PFSK-1 (cell line): ENCODE results near the gene SRPX.

Experiments used
- FOXP2 ChIP-seq: optimal IDR thresholded peaks from 2 replicates; pipeline ENCODE3; 2011; ENCODE audit warnings: borderline replicate concordance, control low read depth, inconsistent platforms; ENCODE audit not compliant: insufficient read depth; ENCODE audit errors: extremely low read length, extremely low read depth
- POLR2AphosphoS5 ChIP-seq: IDR thresholded peaks from 2 replicates; pipeline ENCODE4 v1.6.1; 2012; ENCODE audit warnings: low read depth, mild to moderate bottlenecking, control low read depth, low read length, moderate library complexity
- SIN3A ChIP-seq: IDR thresholded peaks from 2 replicates; pipeline ENCODE4 v1.6.1; 2012; ENCODE audit warnings: mild to moderate bottlenecking, low read length, moderate library complexity, borderline replicate concordance; ENCODE audit not compliant: insufficient read depth
- TAF1 ChIP-seq: IDR thresholded peaks from 2 replicates; pipeline ENCODE4 v1.6.1; 2012; ENCODE audit warnings: low read length, control low read depth, borderline replicate concordance; ENCODE audit not compliant: insufficient read depth
- TF ChIP-seq, protein P1 (sequence below), 2 experiments: IDR thresholded peaks; 2 replicates each; pipeline versions ENCODE4 v1.6.1 to v1.8.0; 2011 to 2012; ENCODE audit warnings: low read depth in 2 of 2, low read length in 2 of 2, control low read depth in 1 of 2, inconsistent platforms in 1 of 2, mild to moderate bottlenecking in 1 of 2, moderate library complexity in 1 of 2; ENCODE audit not compliant: insufficient read depth in 1 of 2

Gene SRPX

DNA sequence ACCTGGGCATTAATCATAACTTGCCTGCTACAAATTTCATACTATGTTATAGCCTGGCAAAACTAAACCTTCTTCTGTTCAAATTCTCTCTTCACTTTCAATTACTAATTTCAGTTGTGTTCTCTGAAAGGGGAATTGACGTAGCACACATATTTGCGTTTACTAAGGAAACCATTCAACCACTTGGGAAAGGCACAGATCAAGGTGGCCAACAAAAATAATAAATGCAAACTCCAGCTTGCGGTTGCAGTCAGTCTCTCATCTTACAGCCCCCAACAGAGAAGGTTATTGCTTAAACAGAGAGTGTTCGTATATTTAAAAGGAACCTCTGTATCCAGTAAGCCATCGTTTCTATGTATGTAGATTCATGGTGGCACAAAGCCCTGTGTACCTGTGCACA lies 4.0 kb downstream of the SRPX start:
- TF ChIP-seq, protein P1, sequence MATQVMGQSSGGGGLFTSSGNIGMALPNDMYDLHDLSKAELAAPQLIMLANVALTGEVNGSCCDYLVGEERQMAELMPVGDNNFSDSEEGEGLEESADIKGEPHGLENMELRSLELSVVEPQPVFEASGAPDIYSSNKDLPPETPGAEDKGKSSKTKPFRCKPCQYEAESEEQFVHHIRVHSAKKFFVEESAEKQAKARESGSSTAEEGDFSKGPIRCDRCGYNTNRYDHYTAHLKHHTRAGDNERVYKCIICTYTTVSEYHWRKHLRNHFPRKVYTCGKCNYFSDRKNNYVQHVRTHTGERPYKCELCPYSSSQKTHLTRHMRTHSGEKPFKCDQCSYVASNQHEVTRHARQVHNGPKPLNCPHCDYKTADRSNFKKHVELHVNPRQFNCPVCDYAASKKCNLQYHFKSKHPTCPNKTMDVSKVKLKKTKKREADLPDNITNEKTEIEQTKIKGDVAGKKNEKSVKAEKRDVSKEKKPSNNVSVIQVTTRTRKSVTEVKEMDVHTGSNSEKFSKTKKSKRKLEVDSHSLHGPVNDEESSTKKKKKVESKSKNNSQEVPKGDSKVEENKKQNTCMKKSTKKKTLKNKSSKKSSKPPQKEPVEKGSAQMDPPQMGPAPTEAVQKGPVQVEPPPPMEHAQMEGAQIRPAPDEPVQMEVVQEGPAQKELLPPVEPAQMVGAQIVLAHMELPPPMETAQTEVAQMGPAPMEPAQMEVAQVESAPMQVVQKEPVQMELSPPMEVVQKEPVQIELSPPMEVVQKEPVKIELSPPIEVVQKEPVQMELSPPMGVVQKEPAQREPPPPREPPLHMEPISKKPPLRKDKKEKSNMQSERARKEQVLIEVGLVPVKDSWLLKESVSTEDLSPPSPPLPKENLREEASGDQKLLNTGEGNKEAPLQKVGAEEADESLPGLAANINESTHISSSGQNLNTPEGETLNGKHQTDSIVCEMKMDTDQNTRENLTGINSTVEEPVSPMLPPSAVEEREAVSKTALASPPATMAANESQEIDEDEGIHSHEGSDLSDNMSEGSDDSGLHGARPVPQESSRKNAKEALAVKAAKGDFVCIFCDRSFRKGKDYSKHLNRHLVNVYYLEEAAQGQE (IDR thresholded peaks at IDR 0.05; ENCODE audit: insufficient read depth in 1 of 2, low read depth in 2 of 2, low read length in 2 of 2): no peak
- TF ChIP-seq POLR2AphosphoS5 (no peak), TAF1 (no peak), SIN3A (no peak), FOXP2 (no peak)

DNA sequence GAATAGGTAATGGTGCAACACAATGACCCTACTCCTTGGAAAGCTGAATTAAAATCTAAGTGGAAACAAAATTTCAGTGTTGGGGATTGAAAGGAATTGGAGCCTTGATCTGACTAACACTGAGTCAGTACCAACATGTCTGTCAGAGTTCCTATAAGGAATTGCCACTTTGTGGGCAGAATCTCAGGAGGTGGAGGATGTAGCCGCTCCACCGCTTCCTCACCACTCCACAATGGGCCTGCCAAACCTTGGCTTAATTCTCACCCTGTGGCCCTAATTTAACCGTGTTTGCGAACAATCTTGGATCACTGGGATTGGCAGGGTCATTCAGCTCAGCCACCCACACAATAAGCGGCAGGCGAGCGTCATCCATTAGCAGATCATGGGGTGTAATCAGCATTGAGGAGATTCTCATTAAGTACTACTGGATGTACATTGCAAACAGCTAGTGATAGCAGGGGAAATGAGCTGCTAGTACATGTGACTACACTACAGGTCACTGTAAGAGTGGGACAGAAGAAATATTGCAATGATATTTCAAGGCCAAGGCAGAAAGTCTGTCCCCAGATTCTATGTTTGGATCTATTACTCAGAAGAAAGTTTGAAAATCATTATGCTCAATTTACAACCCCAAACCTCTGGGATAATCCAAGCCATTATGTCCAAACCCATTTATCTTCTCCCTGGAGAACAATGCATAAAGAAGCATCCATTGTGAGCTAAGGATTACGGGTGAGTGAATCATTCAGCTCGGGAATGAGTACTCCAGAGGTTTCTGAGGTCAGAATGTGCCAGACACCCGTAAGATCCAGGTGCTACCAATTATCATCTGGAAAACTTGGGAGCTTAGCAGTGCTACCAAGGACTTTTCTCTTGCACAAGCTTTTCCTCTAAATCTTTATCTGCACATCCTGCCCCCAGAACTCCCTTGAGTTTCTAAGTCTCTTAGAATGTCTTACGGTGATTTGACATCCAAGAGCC lies 5.8 kb downstream of the SRPX start:
- TF ChIP-seq, protein P1 (IDR thresholded peaks at IDR 0.05; ENCODE audit: insufficient read depth in 1 of 2, low read depth in 2 of 2, low read length in 2 of 2): no peak
- TF ChIP-seq POLR2AphosphoS5: no peak
- no peak for TF ChIP-seq SIN3A
- no peak for TF ChIP-seq FOXP2
- TF ChIP-seq TAF1: no peak

DNA sequence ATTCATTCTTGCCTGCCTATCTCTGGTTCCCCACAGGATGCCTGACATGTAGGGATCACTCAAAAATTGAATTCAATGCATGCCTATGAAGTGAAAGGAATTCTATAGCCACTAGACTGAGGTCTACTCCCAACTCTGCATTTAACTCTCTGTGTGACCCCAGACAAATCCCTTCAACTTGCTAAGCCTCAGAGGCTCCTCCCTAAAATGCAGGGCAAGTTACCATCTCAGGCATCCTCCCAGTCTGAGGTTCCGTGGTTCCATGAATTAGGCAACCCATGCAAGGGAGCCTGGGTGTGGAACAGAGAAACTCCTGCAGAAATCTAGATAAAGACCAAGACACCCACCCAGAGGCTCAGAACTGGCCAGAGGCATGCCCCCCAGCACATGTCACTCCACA lies 6.6 kb downstream of the SRPX start:
- TF ChIP-seq TAF1 (no peak), FOXP2 (no peak), SIN3A (no peak), POLR2AphosphoS5 (no peak)
- TF ChIP-seq, protein P1 (IDR thresholded peaks at IDR 0.05; ENCODE audit: insufficient read depth in 1 of 2, low read depth in 2 of 2, low read length in 2 of 2): no peak

DNA sequence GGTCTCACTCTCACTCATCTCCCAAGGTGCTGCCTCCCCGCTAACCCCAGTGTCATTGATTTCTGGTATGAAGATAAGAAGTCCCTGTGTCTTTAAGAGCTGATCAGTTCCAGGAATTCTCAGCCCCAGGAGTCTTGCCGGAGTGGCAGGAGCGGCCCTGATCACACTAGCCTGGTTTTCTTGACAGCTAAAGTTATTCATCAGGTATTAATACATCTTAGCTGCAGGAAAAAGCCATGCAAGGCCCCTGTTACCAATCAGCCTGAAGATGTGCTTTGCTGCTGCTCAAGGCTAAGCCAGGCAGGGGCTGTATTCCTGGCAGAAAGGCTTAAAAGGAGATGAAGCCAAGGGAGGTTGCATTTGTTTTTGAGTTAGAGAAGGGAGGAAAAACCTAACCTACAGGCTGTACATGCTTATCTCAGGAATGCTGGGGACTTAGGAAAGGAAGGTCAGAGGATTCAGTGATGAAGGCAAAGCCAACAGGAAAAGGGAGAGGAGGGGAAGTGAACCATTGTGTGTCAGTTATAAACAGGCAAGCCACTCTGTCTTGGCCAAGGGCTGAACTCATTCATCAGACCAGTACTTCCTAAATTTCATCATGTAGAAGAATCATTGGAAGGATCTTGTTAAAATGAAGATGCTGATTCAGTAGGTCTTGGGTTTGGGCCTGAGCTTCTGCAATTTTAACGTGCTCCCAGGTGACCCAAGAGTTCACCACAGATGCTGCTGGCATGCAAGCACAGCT lies 8.6 kb downstream of the SRPX start:
- TF ChIP-seq FOXP2 (no peak), SIN3A (no peak)

DNA sequence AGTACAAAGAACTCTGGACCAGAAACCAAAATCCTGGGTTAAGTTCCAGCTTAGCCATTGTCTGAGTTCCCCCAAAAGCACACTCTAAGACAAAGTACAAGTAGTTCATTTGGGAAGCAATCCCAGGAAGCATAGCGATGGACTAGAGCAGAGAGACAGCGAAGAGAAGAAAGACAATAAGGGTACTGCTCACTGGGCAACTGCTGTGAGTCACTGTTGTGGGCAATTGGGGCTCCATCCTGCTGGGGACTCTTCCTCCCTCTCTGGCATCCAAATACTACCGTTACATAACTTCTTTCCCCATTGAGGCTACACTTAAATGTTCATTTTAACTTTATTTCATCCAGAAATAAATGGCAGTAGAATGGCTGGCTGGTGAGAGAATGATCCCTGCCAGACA lies 14.1 kb downstream of the SRPX start:
- TF ChIP-seq SIN3A (no peak), FOXP2 (no peak), POLR2AphosphoS5 (no peak), TAF1 (no peak)
- TF ChIP-seq, protein P1 (IDR thresholded peaks at IDR 0.05; ENCODE audit: insufficient read depth in 1 of 2, low read depth in 2 of 2, low read length in 2 of 2): no peak
